GM23338 (cell line): Measurements from ENCODE around the gene ENTPD1. TPM values are rescaled to one million over a fixed set of nuclear protein-coding genes. Genes with fewer than 3 reads are reported as not detected.
"Not testable (repeated sequence)": the region's sequence is repeated elsewhere in the genome, so short reads cannot be mapped to it uniquely, and the experiment has no call there.

ENCODE experiments used
- ATAC-seq: fragments of 200-7000 bp; cut with Tn5 transposase; 3 replicates; pipeline ENCODE4 v1.9.1; 2020
- DNase-seq: peaks from one replicate; pipeline ENCODE4 v3.0.0-alpha.2; 2015; ENCODE audit warnings: low spot score
- H2AFZ ChIP-seq: fragments of 200-600 bp; sonication (generic); 2 replicates; pipeline ENCODE4 v1.8.0; 2016; ENCODE audit warnings: antibody characterized with exemption, mild to moderate bottlenecking, moderate library complexity
- H3F3A ChIP-seq: fragments of 200-600 bp; sonication (generic); replicated peaks from 2 replicates; pipeline ENCODE4 v1.8.0; 2017; ENCODE audit warnings: antibody characterized with exemption, mixed run types, low read depth
- H3K27ac ChIP-seq: fragments of 200-600 bp; sonication (generic); 2 replicates; pipeline ENCODE4 v1.6.1; 2016; ENCODE audit warnings: low read depth
- H3K27me3 ChIP-seq: fragments of 200-600 bp; sonication (generic); 2 replicates; pipeline ENCODE4 v1.8.0; 2016; ENCODE audit warnings: mild to moderate bottlenecking, mixed run types, moderate library complexity; ENCODE audit not compliant: insufficient read depth
- H3K36me3 ChIP-seq: fragments of 200-600 bp; sonication (generic); 2 replicates; pipeline ENCODE4 v1.8.0; 2016; ENCODE audit warnings: mild to moderate bottlenecking; ENCODE audit not compliant: insufficient read depth
- H3K4me1 ChIP-seq: fragments of 200-600 bp; sonication (generic); 2 replicates; pipeline ENCODE4 v1.8.0; 2016; ENCODE audit warnings: mild to moderate bottlenecking, moderate library complexity; ENCODE audit not compliant: insufficient read depth
- H3K4me2 ChIP-seq: fragments of 200-600 bp; sonication (generic); 2 replicates; pipeline ENCODE4 v1.7.1; 2017; ENCODE audit warnings: mixed run types
- H3K4me3 ChIP-seq: fragments of 200-600 bp; sonication (generic); 2 replicates; pipeline ENCODE4 v1.6.1; 2016; ENCODE audit warnings: mixed run types
- H3K79me2 ChIP-seq: fragments of 200-600 bp; sonication (generic); replicated peaks from 2 replicates; pipeline ENCODE4 v1.8.0; 2017; ENCODE audit warnings: mild to moderate bottlenecking; ENCODE audit not compliant: insufficient read depth
- H3K9me2 ChIP-seq: fragments of 200-600 bp; sonication (generic); 2 replicates; pipeline ENCODE4 v1.8.0; 2017; ENCODE audit not compliant: insufficient read depth
- H4K20me1 ChIP-seq: fragments of 200-600 bp; sonication (generic); replicated peaks from 2 replicates; pipeline ENCODE4 v1.8.0; 2017; ENCODE audit warnings: mild to moderate bottlenecking; ENCODE audit not compliant: insufficient read depth
- H3K27ac Mint-ChIP-seq: 2 replicates; pipeline ENCODE4 v1.8.0; 2020; ENCODE audit warnings: inconsistent platforms, mild to moderate bottlenecking, moderate library complexity, mixed read lengths
- H3K27me3 Mint-ChIP-seq: 3 replicates; pipeline ENCODE4 v1.8.0; 2022; ENCODE audit warnings: low read depth, mild to moderate bottlenecking, moderate library complexity, mixed read lengths, inconsistent platforms; ENCODE audit not compliant: insufficient read depth, poor library complexity
- H3K36me3 Mint-ChIP-seq: 3 replicates; pipeline ENCODE4 v1.8.0; 2021; ENCODE audit warnings: low read depth, mild to moderate bottlenecking, inconsistent platforms, moderate library complexity, mixed read lengths
- H3K4me1 Mint-ChIP-seq: 3 replicates; pipeline ENCODE4 v1.8.0; 2020; ENCODE audit warnings: mild to moderate bottlenecking, inconsistent platforms, mixed read lengths
- H3K4me3 Mint-ChIP-seq: 3 replicates; pipeline ENCODE4 v1.8.0; 2021; ENCODE audit warnings: moderate library complexity, mild to moderate bottlenecking, inconsistent platforms, mixed read lengths
- H3K9me3 Mint-ChIP-seq: 3 replicates; pipeline ENCODE4 v1.8.0; 2020; ENCODE audit warnings: moderate library complexity, mild to moderate bottlenecking, inconsistent platforms, mixed read lengths
- EZH2 ChIP-seq: fragments of 200-600 bp; sonication (generic); IDR thresholded peaks from one replicate; pipeline ENCODE4 v1.8.0; 2017; ENCODE audit warnings: antibody characterized with exemption, mild to moderate bottlenecking, low read depth; ENCODE audit not compliant: unreplicated experiment
- EZH2phosphoT487 ChIP-seq: fragments of 200-600 bp; sonication (generic); IDR thresholded peaks from one replicate; pipeline ENCODE4 v1.8.1; 2018; ENCODE audit warnings: antibody characterized with exemption; ENCODE audit not compliant: unreplicated experiment
- JUNB ChIP-seq: IDR thresholded peaks from one replicate; pipeline ENCODE4 v1.6.1; 2016; ENCODE audit warnings: antibody characterized with exemption; ENCODE audit not compliant: unreplicated experiment
- NANOG ChIP-seq: IDR thresholded peaks from 2 replicates; pipeline ENCODE4 v1.6.1; 2016; ENCODE audit warnings: antibody characterized with exemption, borderline replicate concordance
- POLR2AphosphoS5 ChIP-seq: IDR thresholded peaks from 2 replicates; pipeline ENCODE4 v1.6.1; 2016; ENCODE audit warnings: antibody characterized with exemption, low read depth
- REST ChIP-seq: IDR thresholded peaks from one replicate; pipeline ENCODE4 v1.6.1; 2018; ENCODE audit warnings: antibody characterized with exemption; ENCODE audit not compliant: unreplicated experiment
- ZNF114 ChIP-seq: fragments of 250-450 bp; sonication (Bioruptor Pico); IDR thresholded peaks from 2 replicates; pipeline ENCODE4 v1.5.0; 2020; ENCODE audit warnings: mild to moderate bottlenecking, moderate library complexity
- polyA plus RNA-seq: library from polyadenylated mRNA; unstranded; fragments of >200 nt; fragmentation: Nextera tagmentation; extraction: Ambion mirVana; gene quantifications from 2 replicates; pipeline ENCODE4 v1.2.1, GENCODE V29; 2016
- total RNA-seq: library from RNA; depleted of rRNA; stranded (reverse); fragments of >200 nt; shearing (Covaris generic); gene quantifications from 2 replicates; pipeline ENCODE4 v1.2.3, GENCODE V29; 2014

The ENTPD1 gene
- total and polyA plus RNA-seq, 2 experiments from 2014 or later, result 2.3 to 3.6 TPM

GRCh38 chr10:95716866-95717265, 39.1 kb upstream of the ENTPD1 start (continued):
- TF ChIP-seq REST, result no peak
- TF ChIP-seq EZH2, result no peak
- no peak for TF ChIP-seq ZNF114 (CRISPR knock-in tag)
- TF ChIP-seq EZH2phosphoT487, result no peak
- TF ChIP-seq JUNB, result no peak
- no peak for TF ChIP-seq NANOG

GRCh38 chr10:95720745-95721144, 35.2 kb upstream of the ENTPD1 start:
- H3K36me3 Mint-ChIP-seq, DNase-seq, ATAC-seq, H3K36me3 ChIP-seq, H3K4me3 ChIP-seq, H3K79me2 ChIP-seq, H3K4me3 Mint-ChIP-seq, H3K27me3 ChIP-seq, H3K4me2 ChIP-seq, H3K27ac ChIP-seq, H3K9me2 ChIP-seq, H3K9me3 Mint-ChIP-seq, H3K4me1 ChIP-seq, H3F3A ChIP-seq, H4K20me1 ChIP-seq, H3K27ac Mint-ChIP-seq, H3K27me3 Mint-ChIP-seq, H3K4me1 Mint-ChIP-seq, H2AFZ ChIP-seq: not testable (repeated sequence)

GRCh38 chr10:95722496-95722895, 33.5 kb upstream of the ENTPD1 start:
- not testable (repeated sequence) for H3K4me1 Mint-ChIP-seq, H3K27ac Mint-ChIP-seq, H3K4me3 ChIP-seq, H3K4me3 Mint-ChIP-seq, H3K4me1 ChIP-seq, DNase-seq, H3K36me3 Mint-ChIP-seq, H3K27me3 Mint-ChIP-seq, ATAC-seq, H3K27ac ChIP-seq, H3K9me3 Mint-ChIP-seq, H3K36me3 ChIP-seq, H3K9me2 ChIP-seq, H3K4me2 ChIP-seq, H3K79me2 ChIP-seq, H4K20me1 ChIP-seq, H3K27me3 ChIP-seq, H2AFZ ChIP-seq, H3F3A ChIP-seq

- Histone ChIP-seq H3K79me2 (no peaks in the 10 kb centered on the region), H2AFZ (no peak overlapping the region), H3K4me2 (no peak overlapping the region), H3K4me3 (no peak overlapping the region), H4K20me1 (no peaks in the 10 kb centered on the region), H3F3A (no peaks in the 10 kb centered on the region), H3K9me2 (no peaks in the 10 kb centered on the region), H3K27me3 (no peaks in the 10 kb centered on the region), H3K27ac (no peak overlapping the region), H3K4me1 (peaks cover 7% of the 10 kb centered on the region; the same call in 1 of the 2 replicates), H3K36me3 (peaks cover 7% of the 10 kb centered on the region)
- Mint-ChIP-seq H3K4me3 (no peak overlapping the region), H3K4me1 (peaks cover 4% of the 10 kb centered on the region; the same call in 2 of the 3 replicates), H3K36me3 (peaks cover 18% of the 10 kb centered on the region), H3K27ac (no peak overlapping the region), H3K27me3 (no peaks in the 10 kb centered on the region), H3K9me3 (peaks cover 21% of the 10 kb centered on the region)
- ATAC-seq (no peak), DNase-seq (no peak)
- TF ChIP-seq EZH2 (no peak), NANOG (no peak), POLR2AphosphoS5 (no peak), EZH2phosphoT487 (no peak)
Observed at GRCh38 chr10:95728526-95728925, 27.4 kb upstream of the ENTPD1 start.
